NT2/D1 (cell line): ENCODE measurements around the gene SDK2.

Source experiments
- YY1 ChIP-seq: IDR thresholded peaks from 2 replicates; pipeline ENCODE4 v1.6.1; 2011; ENCODE audit not compliant: insufficient read length, insufficient read depth
- ZNF274 ChIP-seq: IDR thresholded peaks from 2 replicates; pipeline ENCODE4 v1.6.1; 2011; ENCODE audit warnings: mild to moderate bottlenecking, low read depth, low read length

DNA sequence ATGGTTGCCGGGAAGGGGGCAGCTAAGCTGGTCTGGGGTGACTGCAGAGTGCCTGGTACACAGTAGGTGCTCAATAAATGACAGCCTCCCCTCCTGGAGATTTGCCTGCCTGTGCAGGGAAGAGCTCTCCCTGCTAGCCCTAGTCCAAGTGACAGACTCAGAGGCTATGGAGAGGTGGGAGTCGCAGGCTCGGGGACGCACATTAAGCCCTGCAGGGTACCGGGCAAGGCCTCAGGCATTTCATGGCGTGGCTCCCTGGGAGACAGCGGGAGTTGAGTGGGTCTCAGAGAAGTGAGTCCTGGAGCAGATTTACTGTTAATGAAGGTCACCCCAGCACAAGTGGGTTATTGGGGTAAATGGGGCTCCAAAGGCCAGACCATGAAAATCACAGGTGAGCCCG is 200.2 kb downstream of the SDK2 start:
- no peak for TF ChIP-seq YY1
- TF ChIP-seq ZNF274 = no peak
